HepG2 (cell line): ENCODE data around the gene ATOH8. TPM values are rescaled to one million over a fixed set of nuclear protein-coding genes. Genes with fewer than 3 reads are reported as not detected.
A peak's percentile ranks its signal among the peaks of the same experiment; 100 is the strongest.

ENCODE experiments used
- HBP1 ChIP-seq: IDR thresholded peaks from 2 replicates; pipeline ENCODE4 v1.6.1; 2016; ENCODE audit warnings: low read depth, control low read depth
- HMG20A ChIP-seq: IDR thresholded peaks from 2 replicates; pipeline ENCODE4 v1.6.1; 2016; ENCODE audit warnings: borderline replicate concordance
- HOXD1 ChIP-seq: sonication (generic); formaldehyde crosslinking; IDR thresholded peaks from 2 replicates; pipeline ENCODE4 v1.5.0; 2020; ENCODE audit warnings: missing genetic modification reagents
- IKZF4 ChIP-seq: sonication (generic); formaldehyde crosslinking; IDR thresholded peaks from 2 replicates; pipeline ENCODE4 v1.5.1; 2020; ENCODE audit warnings: borderline replicate concordance, mild to moderate bottlenecking, low read depth, missing genetic modification reagents; ENCODE audit errors: not compliant biosample characterization
- KDM4B ChIP-seq: sonication (generic); formaldehyde crosslinking; IDR thresholded peaks from 2 replicates; pipeline ENCODE4 v1.4.0; 2020; ENCODE audit warnings: missing genetic modification reagents
- KLF12 ChIP-seq: sonication (generic); formaldehyde crosslinking; IDR thresholded peaks from 2 replicates; pipeline ENCODE4 v1.4.0; 2020; ENCODE audit warnings: missing genetic modification reagents, borderline replicate concordance
- KLF16 ChIP-seq, 2 experiments: sonication (generic) in 1 of 2; formaldehyde crosslinking in 1 of 2; IDR thresholded peaks; 2 replicates each; pipeline versions ENCODE4 v1.6.1 to v1.8.0; 2016 to 2023; ENCODE audit warnings: missing genetic modification reagents in 2 of 2, missing compliant biosample characterization in 1 of 2
- MIER3 ChIP-seq: IDR thresholded peaks from 2 replicates; pipeline ENCODE4 v1.6.1; 2016; ENCODE audit warnings: missing compliant biosample characterization, borderline replicate concordance
- MZF1 ChIP-seq: sonication (generic); formaldehyde crosslinking; IDR thresholded peaks from 2 replicates; pipeline ENCODE4 v1.8.1; 2023; ENCODE audit warnings: mild to moderate bottlenecking, missing genetic modification reagents, borderline replicate concordance
- RXRA ChIP-seq: sonication (generic); formaldehyde crosslinking; IDR thresholded peaks from 2 replicates; pipeline ENCODE4 v1.5.1; 2020; ENCODE audit warnings: missing genetic modification reagents
- SATB2 ChIP-seq: sonication (generic); formaldehyde crosslinking; IDR thresholded peaks from 2 replicates; pipeline ENCODE4 v1.5.0; 2020; ENCODE audit warnings: missing genetic modification reagents
- SP2 ChIP-seq: sonication (generic); formaldehyde crosslinking; IDR thresholded peaks from 2 replicates; pipeline ENCODE4 v1.5.1; 2020; ENCODE audit warnings: mild to moderate bottlenecking, missing genetic modification reagents
- STAG1 ChIP-seq: sonication (generic); formaldehyde crosslinking; IDR thresholded peaks from 2 replicates; pipeline ENCODE4 v1.4.0; 2020; ENCODE audit warnings: missing genetic modification reagents
- TBX2 ChIP-seq: sonication (generic); formaldehyde crosslinking; IDR thresholded peaks from 2 replicates; pipeline ENCODE4 v1.5.0; 2020; ENCODE audit warnings: missing genetic modification reagents, mild to moderate bottlenecking, borderline replicate concordance
- TGIF2 ChIP-seq: IDR thresholded peaks from 2 replicates; pipeline ENCODE4 v1.6.1; 2016; ENCODE audit warnings: control low read depth, missing compliant biosample characterization
- YEATS4 ChIP-seq: sonication (generic); formaldehyde crosslinking; IDR thresholded peaks from 2 replicates; pipeline ENCODE4 v1.4.0; 2020; ENCODE audit warnings: missing genetic modification reagents, borderline replicate concordance
- ZBTB20 ChIP-seq: sonication (generic); formaldehyde crosslinking; IDR thresholded peaks from 2 replicates; pipeline ENCODE4 v1.8.1; 2023; ENCODE audit warnings: missing genetic modification reagents, low read depth, mild to moderate bottlenecking, borderline replicate concordance
- ZNF33B ChIP-seq: sonication (generic); formaldehyde crosslinking; IDR thresholded peaks from 2 replicates; pipeline ENCODE4 v1.5.1; 2020; ENCODE audit warnings: mild to moderate bottlenecking, missing genetic modification reagents
- ZNF367 ChIP-seq: sonication (generic); formaldehyde crosslinking; IDR thresholded peaks from 2 replicates; pipeline ENCODE4 v1.4.0; 2020; ENCODE audit warnings: missing genetic modification reagents, borderline replicate concordance
- ZNF768 ChIP-seq: sonication (generic); formaldehyde crosslinking; IDR thresholded peaks from 2 replicates; pipeline ENCODE4 v1.4.0; 2020; ENCODE audit warnings: missing genetic modification reagents
- ZNF782 ChIP-seq: sonication (generic); formaldehyde crosslinking; IDR thresholded peaks from 2 replicates; pipeline ENCODE4 v1.4.0; 2020; ENCODE audit warnings: missing genetic modification reagents, mild to moderate bottlenecking, borderline replicate concordance
- ZNF879 ChIP-seq: sonication (generic); formaldehyde crosslinking; IDR thresholded peaks from 2 replicates; pipeline ENCODE4 v1.8.1; 2023; ENCODE audit warnings: missing genetic modification reagents
- polyA plus RNA-seq, 8 experiments: library from polyadenylated mRNA; depleted of rRNA in 3 of 8; stranded (reverse) in 7 of 8; unstranded in 1 of 8; fragments of >200 nt; fragmentation: Illumina TruSeq in 4 of 8; extraction: Trizol in 4 of 8; gene quantifications; 2 replicates each; pipeline versions ENCODE4 v1.2.1 to v1.2.3, GENCODE V29; 2011 to 2016; ENCODE audit warnings: low read depth in 4 of 8, missing spikeins in 1 of 8, mixed read lengths in 1 of 8; ENCODE audit not compliant: insufficient read depth in 1 of 8
- total RNA-seq, 5 experiments: library from RNA; depleted of rRNA; stranded (reverse); fragments of >200 nt; fragmentation: Illumina TruSeq; extraction: Trizol; gene quantifications; 2 replicates each; pipeline ENCODE4 v1.2.3, GENCODE V29; 2016; ENCODE audit warnings: low read depth in 1 of 5
- TF ChIP-seq, protein P1 (sequence below): sonication (generic); formaldehyde crosslinking; IDR thresholded peaks from 2 replicates; pipeline ENCODE4 v1.5.0; 2020; ENCODE audit warnings: mild to moderate bottlenecking, missing genetic modification reagents, moderate library complexity
- TF ChIP-seq, protein P2 (sequence below): sonication (generic); formaldehyde crosslinking; IDR thresholded peaks from 2 replicates; pipeline ENCODE4 v1.4.0; 2020; ENCODE audit warnings: missing genetic modification reagents
- TF ChIP-seq, protein P3 (sequence below): sonication (generic); formaldehyde crosslinking; IDR thresholded peaks from 2 replicates; pipeline ENCODE4 v1.4.0; 2020; ENCODE audit warnings: missing genetic modification reagents

ATOH8 gene
- total and polyA plus RNA-seq, 2 of the 13 experiments (the other 11 are each of a cell fraction or from before 2014, with no cell fraction given), result 0.13 to 0.61 TPM

DNA sequence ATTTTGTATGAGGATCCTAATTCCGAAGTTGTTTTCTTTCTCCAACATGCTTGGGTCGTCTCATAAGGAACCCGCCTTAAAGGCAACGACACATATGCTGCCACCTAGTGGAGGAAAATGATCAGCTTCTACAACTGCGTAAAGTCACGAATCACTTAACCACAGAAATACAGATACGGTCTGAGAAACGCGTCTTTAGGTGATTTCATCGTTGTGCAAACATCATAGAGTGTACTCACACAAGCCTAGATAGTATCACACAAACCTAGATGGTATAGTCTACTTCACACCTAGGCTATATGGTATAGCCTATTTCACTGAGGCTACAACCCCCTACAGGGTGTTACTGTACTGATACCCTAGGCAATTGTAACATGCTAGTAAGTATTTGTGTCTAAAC, 46.5 kb upstream of the ATOH8 start (continued):
- TF ChIP-seq, protein P1, sequence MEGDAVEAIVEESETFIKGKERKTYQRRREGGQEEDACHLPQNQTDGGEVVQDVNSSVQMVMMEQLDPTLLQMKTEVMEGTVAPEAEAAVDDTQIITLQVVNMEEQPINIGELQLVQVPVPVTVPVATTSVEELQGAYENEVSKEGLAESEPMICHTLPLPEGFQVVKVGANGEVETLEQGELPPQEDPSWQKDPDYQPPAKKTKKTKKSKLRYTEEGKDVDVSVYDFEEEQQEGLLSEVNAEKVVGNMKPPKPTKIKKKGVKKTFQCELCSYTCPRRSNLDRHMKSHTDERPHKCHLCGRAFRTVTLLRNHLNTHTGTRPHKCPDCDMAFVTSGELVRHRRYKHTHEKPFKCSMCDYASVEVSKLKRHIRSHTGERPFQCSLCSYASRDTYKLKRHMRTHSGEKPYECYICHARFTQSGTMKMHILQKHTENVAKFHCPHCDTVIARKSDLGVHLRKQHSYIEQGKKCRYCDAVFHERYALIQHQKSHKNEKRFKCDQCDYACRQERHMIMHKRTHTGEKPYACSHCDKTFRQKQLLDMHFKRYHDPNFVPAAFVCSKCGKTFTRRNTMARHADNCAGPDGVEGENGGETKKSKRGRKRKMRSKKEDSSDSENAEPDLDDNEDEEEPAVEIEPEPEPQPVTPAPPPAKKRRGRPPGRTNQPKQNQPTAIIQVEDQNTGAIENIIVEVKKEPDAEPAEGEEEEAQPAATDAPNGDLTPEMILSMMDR (CRISPR knock-in tag), result peak; percentile 92
- TF ChIP-seq HOXD1 (no peak), ZBTB20 (CRISPR knock-in tag) (0 out of 2 replicates have a peak, but pooled peaks have one; percentile 30), RXRA (CRISPR knock-in tag) (no peak), KDM4B (no peak), SATB2 (no peak), ZNF33B (CRISPR knock-in tag) (no peak), SP2 (CRISPR knock-in tag) (no peak), STAG1 (CRISPR knock-in tag) (peak; percentile 63), TGIF2 (CRISPR knock-in tag) (no peak), KLF12 (no peak), TBX2 (CRISPR knock-in tag) (no peak), MZF1 (no peak), MIER3 (CRISPR knock-in tag) (peak; percentile 37; the same call in 1 of the 2 replicates), ZNF367 (no peak), ZNF879 (CRISPR knock-in tag) (no peak), YEATS4 (CRISPR knock-in tag) (no peak), HBP1 (0 out of 2 replicates have a peak, but pooled peaks have one; percentile 40), HMG20A (peak; percentile 28; the same call in 1 of the 2 replicates), KLF16 (CRISPR knock-in tag; IDR thresholded peaks at IDR 0.05) (0 out of 4 replicates have a peak, but pooled peaks of 1 of the 2 experiments have one; percentile 19), ZNF782 (CRISPR knock-in tag) (no peak), ZNF768 (CRISPR knock-in tag) (no peak), IKZF4 (CRISPR knock-in tag) (no peak)
- TF ChIP-seq, protein P2, sequence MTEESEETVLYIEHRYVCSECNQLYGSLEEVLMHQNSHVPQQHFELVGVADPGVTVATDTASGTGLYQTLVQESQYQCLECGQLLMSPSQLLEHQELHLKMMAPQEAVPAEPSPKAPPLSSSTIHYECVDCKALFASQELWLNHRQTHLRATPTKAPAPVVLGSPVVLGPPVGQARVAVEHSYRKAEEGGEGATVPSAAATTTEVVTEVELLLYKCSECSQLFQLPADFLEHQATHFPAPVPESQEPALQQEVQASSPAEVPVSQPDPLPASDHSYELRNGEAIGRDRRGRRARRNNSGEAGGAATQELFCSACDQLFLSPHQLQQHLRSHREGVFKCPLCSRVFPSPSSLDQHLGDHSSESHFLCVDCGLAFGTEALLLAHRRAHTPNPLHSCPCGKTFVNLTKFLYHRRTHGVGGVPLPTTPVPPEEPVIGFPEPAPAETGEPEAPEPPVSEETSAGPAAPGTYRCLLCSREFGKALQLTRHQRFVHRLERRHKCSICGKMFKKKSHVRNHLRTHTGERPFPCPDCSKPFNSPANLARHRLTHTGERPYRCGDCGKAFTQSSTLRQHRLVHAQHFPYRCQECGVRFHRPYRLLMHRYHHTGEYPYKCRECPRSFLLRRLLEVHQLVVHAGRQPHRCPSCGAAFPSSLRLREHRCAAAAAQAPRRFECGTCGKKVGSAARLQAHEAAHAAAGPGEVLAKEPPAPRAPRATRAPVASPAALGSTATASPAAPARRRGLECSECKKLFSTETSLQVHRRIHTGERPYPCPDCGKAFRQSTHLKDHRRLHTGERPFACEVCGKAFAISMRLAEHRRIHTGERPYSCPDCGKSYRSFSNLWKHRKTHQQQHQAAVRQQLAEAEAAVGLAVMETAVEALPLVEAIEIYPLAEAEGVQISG, result peak; percentile 96
- TF ChIP-seq, protein P3, sequence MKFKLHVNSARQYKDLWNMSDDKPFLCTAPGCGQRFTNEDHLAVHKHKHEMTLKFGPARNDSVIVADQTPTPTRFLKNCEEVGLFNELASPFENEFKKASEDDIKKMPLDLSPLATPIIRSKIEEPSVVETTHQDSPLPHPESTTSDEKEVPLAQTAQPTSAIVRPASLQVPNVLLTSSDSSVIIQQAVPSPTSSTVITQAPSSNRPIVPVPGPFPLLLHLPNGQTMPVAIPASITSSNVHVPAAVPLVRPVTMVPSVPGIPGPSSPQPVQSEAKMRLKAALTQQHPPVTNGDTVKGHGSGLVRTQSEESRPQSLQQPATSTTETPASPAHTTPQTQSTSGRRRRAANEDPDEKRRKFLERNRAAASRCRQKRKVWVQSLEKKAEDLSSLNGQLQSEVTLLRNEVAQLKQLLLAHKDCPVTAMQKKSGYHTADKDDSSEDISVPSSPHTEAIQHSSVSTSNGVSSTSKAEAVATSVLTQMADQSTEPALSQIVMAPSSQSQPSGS, result peak; percentile 37; the same call in 1 of the 2 replicates
